SK-N-SH treated with all-trans-retinoic acid at 6 μM for 48 hours (cell line): ENCODE data around the gene TUG1.

Experiments used
- CREB5 ChIP-seq: fragments of 250-450 bp; sonication (Bioruptor Pico); IDR thresholded peaks from 2 replicates; pipeline ENCODE4 v1.5.1; 2020; ENCODE audit warnings: low read depth, mild to moderate bottlenecking, moderate library complexity
- CSDC2 ChIP-seq: fragments of 250-450 bp; sonication (Bioruptor Pico); IDR thresholded peaks from 2 replicates; pipeline ENCODE4 v1.5.0; 2020; ENCODE audit warnings: mild to moderate bottlenecking, moderate library complexity
- ESRRG ChIP-seq: fragments of 250-450 bp; sonication (Bioruptor Pico); IDR thresholded peaks from 2 replicates; pipeline ENCODE4 v1.6.1; 2021; ENCODE audit warnings: mild to moderate bottlenecking
- POU6F1 ChIP-seq: fragments of 250-450 bp; sonication (Bioruptor Pico); IDR thresholded peaks from 2 replicates; pipeline ENCODE4 v1.8.0; 2021; ENCODE audit warnings: low read depth, mild to moderate bottlenecking, moderate library complexity, borderline replicate concordance
- PPARA ChIP-seq: fragments of 250-450 bp; sonication (Bioruptor Pico); IDR thresholded peaks from 2 replicates; pipeline ENCODE4 v1.5.0; 2020; ENCODE audit warnings: mild to moderate bottlenecking, borderline replicate concordance
- TSHZ2 ChIP-seq: fragments of 250-450 bp; sonication (Bioruptor Pico); IDR thresholded peaks from 2 replicates; pipeline ENCODE4 v1.5.0; 2020; ENCODE audit warnings: mild to moderate bottlenecking, moderate library complexity
- ZC3H10 ChIP-seq: fragments of 250-450 bp; sonication (Bioruptor Pico); IDR thresholded peaks from 2 replicates; pipeline ENCODE4 v1.5.1; 2021; ENCODE audit warnings: mild to moderate bottlenecking, moderate library complexity
- ZFP3 ChIP-seq: fragments of 250-450 bp; sonication (Bioruptor Pico); IDR thresholded peaks from 2 replicates; pipeline ENCODE4 v1.5.0; 2020; ENCODE audit warnings: mild to moderate bottlenecking, moderate library complexity
- ZNF70 ChIP-seq: fragments of 450-650 bp; formaldehyde crosslinking; IDR thresholded peaks from 2 replicates; pipeline ENCODE4 v1.5.0; 2020; ENCODE audit warnings: mild to moderate bottlenecking, moderate library complexity
- ZNF8 ChIP-seq: fragments of 450-650 bp; formaldehyde crosslinking; IDR thresholded peaks from 2 replicates; pipeline ENCODE4 v1.5.0; 2020; ENCODE audit warnings: mild to moderate bottlenecking, moderate library complexity

- TF ChIP-seq ESRRG = no peak
- TF ChIP-seq CSDC2 (CRISPR knock-in tag) = no peak
- TF ChIP-seq ZNF8 = no peak
- TF ChIP-seq ZFP3 (CRISPR knock-in tag) = no peak
- TF ChIP-seq TSHZ2 (CRISPR knock-in tag) = no peak
- no peak for TF ChIP-seq CREB5 (CRISPR knock-in tag)
- no peak for TF ChIP-seq ZC3H10 (CRISPR knock-in tag)
- no peak for TF ChIP-seq PPARA (CRISPR knock-in tag)
- no peak for TF ChIP-seq ZNF70
- TF ChIP-seq POU6F1 (CRISPR knock-in tag) = no peak
These were observed 23.5 kb downstream of the TUG1 start for GRCh38 chr22:30992565-30992964.
